Loucy (cell line): ENCODE data around the gene ITPKA.
"Not testable (repeated sequence)": the region's sequence is repeated elsewhere in the genome, so short reads cannot be mapped to it uniquely, and the experiment has no call there.

ENCODE experiments used
- H2AFZ ChIP-seq: fragments of 200-600 bp; sonication (generic); 2 replicates; pipeline ENCODE4 v1.6.0; 2016; ENCODE audit warnings: antibody characterized with exemption, mild to moderate bottlenecking, low read length, moderate library complexity
- H3F3A ChIP-seq: fragments of 200-600 bp; 2 replicates; pipeline ENCODE4 v1.6.0; 2016; ENCODE audit warnings: antibody characterized with exemption, low read depth, mild to moderate bottlenecking
- H3K27me3 ChIP-seq: fragments of 200-600 bp; sonication (generic); 2 replicates; pipeline ENCODE4 v1.6.1; 2014; ENCODE audit warnings: low read length, mild to moderate bottlenecking; ENCODE audit not compliant: insufficient read depth, poor library complexity, severe bottlenecking
- H3K36me3 ChIP-seq: fragments of 200-600 bp; sonication (generic); 2 replicates; pipeline ENCODE4 v1.6.1; 2016; ENCODE audit warnings: low read length; ENCODE audit not compliant: insufficient read depth
- H3K4me1 ChIP-seq: fragments of 200-600 bp; sonication (generic); 2 replicates; pipeline ENCODE4 v1.5.1; 2014; ENCODE audit warnings: low read length, mild to moderate bottlenecking; ENCODE audit not compliant: insufficient read depth, poor library complexity, severe bottlenecking
- H3K4me2 ChIP-seq: fragments of 200-600 bp; sonication (generic); 2 replicates; pipeline ENCODE4 v1.6.0; 2014; ENCODE audit warnings: antibody characterized with exemption, low read length, low read depth, mild to moderate bottlenecking; ENCODE audit not compliant: poor library complexity, severe bottlenecking
- H3K4me3 ChIP-seq: fragments of 200-600 bp; sonication (generic); 2 replicates; pipeline ENCODE4 v1.5.1; 2014; ENCODE audit warnings: low read length, mild to moderate bottlenecking, mixed read lengths; ENCODE audit not compliant: poor library complexity, severe bottlenecking
- H3K79me2 ChIP-seq: fragments of 200-600 bp; sonication (generic); 2 replicates; pipeline ENCODE4 v1.6.1; 2014; ENCODE audit warnings: low read length; ENCODE audit not compliant: insufficient read depth
- H3K9ac ChIP-seq: fragments of 200-600 bp; sonication (generic); 2 replicates; pipeline ENCODE4 v1.6.0; 2014; ENCODE audit warnings: mild to moderate bottlenecking, low read depth, low read length, moderate library complexity; ENCODE audit not compliant: poor library complexity, severe bottlenecking
- H3K9me2 ChIP-seq: fragments of 200-600 bp; sonication (generic); replicated peaks from 2 replicates; pipeline ENCODE4 v1.6.1; 2016; ENCODE audit warnings: low read depth, low read length, mixed read lengths
- H3K9me3 ChIP-seq: fragments of 200-600 bp; sonication (generic); 2 replicates; pipeline ENCODE4 v1.6.1; 2014; ENCODE audit warnings: mild to moderate bottlenecking, antibody characterized with exemption, low read length, low read depth; ENCODE audit not compliant: insufficient read depth
- H4K20me1 ChIP-seq: fragments of 200-600 bp; sonication (generic); 2 replicates; pipeline ENCODE4 v1.6.0; 2014; ENCODE audit warnings: antibody characterized with exemption, low read length, mild to moderate bottlenecking; ENCODE audit not compliant: insufficient read depth, poor library complexity, severe bottlenecking
- CTCF ChIP-seq: fragments of 200-600 bp; sonication (generic); conservative IDR thresholded peaks from 2 replicates; pipeline ENCODE4 v1.5.1; 2014; ENCODE audit warnings: mild to moderate bottlenecking, antibody characterized with exemption, low read length
- EZH2phosphoT487 ChIP-seq: fragments of 200-600 bp; IDR thresholded peaks from 2 replicates; pipeline ENCODE4 v1.6.1; 2018; ENCODE audit warnings: antibody characterized with exemption, mild to moderate bottlenecking, moderate library complexity, borderline replicate concordance

Gene ITPKA

GRCh38 chr15:41464889-41465580 is 28.6 kb upstream of the ITPKA start:
- Histone ChIP-seq H3F3A (no peaks in the 10 kb centered on the region), H3K4me3 (no peak overlapping the region), H3K79me2 (no peaks in the 10 kb centered on the region), H3K9me3 (no peaks in the 10 kb centered on the region), H3K27me3 (no peaks in the 10 kb centered on the region), H3K4me2 (no peak overlapping the region), H2AFZ (no peak overlapping the region), H3K4me1 (no peaks in the 10 kb centered on the region), H3K9me2 (no peaks in the 10 kb centered on the region), H3K36me3 (peaks cover 75% of the 10 kb centered on the region), H4K20me1 (no peaks in the 10 kb centered on the region), H3K9ac (no peak overlapping the region)
- TF ChIP-seq CTCF (no peak), EZH2phosphoT487 (no peak)

GRCh38 chr15:41465822-41466421 is 27.8 kb upstream of the ITPKA start:
- no peaks in the 10 kb centered on the region for H3K4me1 ChIP-seq
- H3K9ac ChIP-seq = no peak overlapping the region
- H3K36me3 ChIP-seq = peaks cover 78% of the 10 kb centered on the region
- H3F3A ChIP-seq = no peaks in the 10 kb centered on the region
- no peaks in the 10 kb centered on the region for H4K20me1 ChIP-seq
- H3K4me3 ChIP-seq = no peak overlapping the region
- no peaks in the 10 kb centered on the region for H3K9me3 ChIP-seq
- no peak overlapping the region for H2AFZ ChIP-seq
- no peaks in the 10 kb centered on the region for H3K27me3 ChIP-seq
- no peaks in the 10 kb centered on the region for H3K79me2 ChIP-seq
- no peak for TF ChIP-seq EZH2phosphoT487
- peak; percentile 98 for TF ChIP-seq CTCF
- no peaks in the 10 kb centered on the region for H3K9me2 ChIP-seq
- no peak overlapping the region for H3K4me2 ChIP-seq

- Histone ChIP-seq H3F3A (no peaks in the 10 kb centered on the region), H4K20me1 (no peaks in the 10 kb centered on the region), H3K4me1 (no peaks in the 10 kb centered on the region), H3K4me2 (no peak overlapping the region), H3K27me3 (no peaks in the 10 kb centered on the region), H3K36me3 (peaks cover 85% of the 10 kb centered on the region), H3K9me2 (no peaks in the 10 kb centered on the region), H3K9ac (no peak overlapping the region), H3K4me3 (no peak overlapping the region), H3K9me3 (no peaks in the 10 kb centered on the region), H3K79me2 (no peaks in the 10 kb centered on the region), H2AFZ (no peak overlapping the region)
- TF ChIP-seq EZH2phosphoT487 (no peak), CTCF (no peak)
Observed at GRCh38 chr15:41466711-41467110, 27.0 kb upstream of the ITPKA start.

- not testable (repeated sequence) for H3K9ac ChIP-seq, H3K4me1 ChIP-seq, H3K27me3 ChIP-seq, H3K4me3 ChIP-seq, H3K4me2 ChIP-seq, H3K79me2 ChIP-seq, H3F3A ChIP-seq, H3K9me3 ChIP-seq, H4K20me1 ChIP-seq, H3K9me2 ChIP-seq, H2AFZ ChIP-seq
- peaks cover 79% of the 10 kb centered on the region for H3K36me3 ChIP-seq
Observed at GRCh38 chr15:41469644-41470043, 24.0 kb upstream of the ITPKA start.
